DLD1 (cell line): ENCODE data around the gene UBE2Z.
"Not testable (repeated sequence)": the region's sequence is repeated elsewhere in the genome, so short reads cannot be mapped to it uniquely, and the experiment has no call there.

Experiments
- in situ Hi-C: cut with HindIII; loops from 2 replicates; pipeline ENCODE4 v1.10.0; 2017; ENCODE audit warnings: low sequenced_read_pairs

Gene UBE2Z

DNA sequence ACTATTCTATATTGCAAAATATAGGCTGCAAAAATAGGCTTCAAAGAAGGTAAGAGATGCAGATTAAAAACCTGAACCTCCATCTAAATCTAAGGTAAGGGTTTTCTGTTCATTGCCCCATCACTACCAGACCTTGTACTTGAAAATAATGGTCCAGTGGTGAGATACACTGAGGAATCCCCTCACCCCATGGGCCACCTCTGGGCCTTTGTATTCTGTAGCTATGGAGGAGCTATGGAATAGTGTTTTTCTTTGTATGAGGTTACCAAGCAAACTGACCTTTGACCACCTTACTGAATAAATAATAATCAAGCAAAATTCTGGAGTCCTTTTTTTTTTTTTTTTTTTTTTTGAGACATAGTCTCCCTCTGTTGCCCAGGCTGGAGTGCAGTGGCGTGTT lies 4.8 kb upstream of the UBE2Z start:
- in situ Hi-C loops, result no loop called here

DNA sequence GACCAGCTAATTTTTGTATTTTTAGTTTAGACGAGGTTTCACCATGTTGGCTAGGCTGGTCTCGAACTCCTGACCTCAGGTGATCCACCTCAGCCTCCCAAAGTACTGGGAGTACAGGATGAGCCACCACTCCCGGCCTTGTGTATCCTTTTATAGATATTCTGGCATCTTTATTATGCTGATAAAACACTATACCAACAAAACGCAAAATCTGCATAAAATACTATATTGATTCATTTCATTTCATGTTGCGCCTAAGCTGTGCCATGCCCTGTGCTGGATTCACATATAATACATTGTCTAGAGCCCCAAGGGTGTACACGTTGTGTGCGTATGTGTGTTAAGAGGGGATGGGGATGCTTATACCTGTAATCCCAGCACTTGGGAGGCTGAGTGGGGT lies 3.8 kb upstream of the UBE2Z start:
- in situ Hi-C loops, result no loop called here

DNA sequence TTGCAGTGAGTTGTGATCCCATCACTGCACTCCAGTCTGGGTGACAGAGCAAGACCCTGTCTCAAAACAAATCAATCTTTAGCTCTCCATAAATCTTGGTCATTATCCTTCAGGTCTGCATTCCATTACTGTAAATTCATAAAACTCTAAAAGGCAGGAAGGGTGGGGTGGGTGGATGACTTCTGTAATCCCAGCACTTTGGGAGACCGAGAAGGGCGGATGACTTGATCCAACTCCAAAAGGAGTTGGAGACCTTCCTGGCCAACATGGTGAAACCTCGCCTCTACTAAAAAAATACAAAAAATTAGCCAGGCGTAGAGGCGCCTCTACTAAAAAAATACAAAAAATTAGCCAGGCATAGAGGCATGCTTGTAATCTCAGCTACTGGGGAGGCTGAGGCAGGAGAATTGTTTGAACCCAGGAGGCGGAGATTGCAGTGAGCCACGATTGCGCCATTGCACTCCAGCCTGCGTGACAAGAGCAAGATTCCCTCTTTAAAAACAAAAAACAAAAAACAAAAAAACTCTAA lies 2.2 kb upstream of the UBE2Z start:
- in situ Hi-C loops, result no loop called here

DNA sequence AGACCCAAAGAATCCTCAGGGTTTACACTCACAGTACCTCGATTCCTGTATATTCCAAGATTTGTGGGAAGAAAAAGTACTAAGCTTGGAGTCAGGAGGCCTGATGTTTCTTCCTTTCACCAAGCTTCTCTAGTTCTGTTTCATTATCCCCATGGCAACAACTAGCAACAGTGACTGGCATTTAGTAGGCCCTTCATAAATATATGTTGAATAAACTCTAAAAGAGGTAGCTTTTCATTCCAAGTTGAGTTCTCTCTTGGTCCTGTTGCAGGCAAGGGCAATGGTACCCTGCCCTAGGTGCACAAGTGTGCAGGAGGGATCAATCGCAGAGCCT lies 527 bp upstream of the UBE2Z start:
- in situ Hi-C loops, result no loop called here

DNA sequence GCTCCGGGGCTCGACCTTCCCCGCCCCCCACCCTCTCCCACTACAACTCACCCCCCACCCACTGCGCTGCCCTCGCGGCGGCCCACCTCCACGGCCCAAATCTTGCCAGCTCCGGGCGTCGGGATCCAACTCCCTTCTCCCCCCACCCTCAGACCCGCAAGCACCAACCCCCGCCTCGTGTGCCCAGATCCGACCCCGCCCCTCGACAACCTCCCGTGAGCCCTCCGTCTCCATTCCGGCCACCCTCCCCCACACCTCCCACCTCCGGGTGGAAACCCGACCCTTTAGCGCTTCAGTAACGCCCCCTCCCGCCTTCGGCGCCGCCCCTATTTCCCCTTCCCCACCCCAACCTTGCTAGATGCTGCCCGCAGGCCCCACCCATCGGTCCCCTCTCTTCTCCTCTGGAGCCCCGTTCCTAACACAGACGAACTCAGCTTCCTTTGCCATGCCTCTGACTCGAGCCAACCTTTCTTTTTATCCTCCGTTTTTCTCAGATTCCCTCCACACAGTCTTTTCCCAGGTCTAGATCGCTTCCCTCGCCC lies 717 bp downstream of the UBE2Z start:
- in situ Hi-C loops, result no loop called here

DNA sequence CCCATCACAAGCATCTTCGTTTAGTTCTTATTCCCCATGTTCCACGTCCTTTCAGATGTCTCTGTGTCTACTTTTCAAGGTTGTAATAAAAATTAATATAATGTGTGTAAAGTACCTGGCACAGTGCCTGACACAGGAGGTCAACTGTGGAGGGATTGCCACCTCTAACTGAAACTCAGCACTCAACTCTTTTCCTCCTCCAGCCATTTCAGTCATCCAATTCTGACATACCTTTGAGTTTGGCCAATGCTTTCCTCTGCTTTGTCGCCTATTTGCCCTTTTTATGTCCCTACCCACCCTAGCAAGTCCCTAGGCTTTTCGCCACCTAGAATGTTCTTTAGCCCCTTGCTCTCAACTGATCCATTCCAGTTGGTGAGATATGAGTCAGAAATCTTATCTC lies 1.6 kb downstream of the UBE2Z start:
- in situ Hi-C loops, result loop anchor here (10.0 kb wide), 1 partner anchor 135 kb away; no protein-coding TSS in a partner anchor

DNA sequence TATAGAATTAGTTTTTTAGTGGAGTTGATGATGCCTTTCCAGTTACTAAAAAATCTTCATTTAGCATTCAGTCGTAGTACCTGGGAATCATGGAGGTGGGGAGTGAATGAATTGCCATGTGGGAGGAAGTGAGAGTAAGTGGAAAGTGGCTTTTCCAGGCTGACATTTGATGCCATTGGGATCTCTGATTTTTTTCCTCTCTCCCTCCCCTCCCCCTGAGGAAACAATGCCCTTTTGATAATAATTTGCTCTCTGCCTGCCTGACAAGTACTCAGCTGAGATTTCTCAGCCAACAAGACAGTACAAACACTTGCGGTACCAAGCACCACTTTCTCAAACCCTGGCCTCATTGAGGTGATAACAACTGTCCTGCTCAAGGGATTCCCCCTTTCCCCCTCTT lies 2.2 kb downstream of the UBE2Z start:
- in situ Hi-C loops, result loop anchor here (10.0 kb wide), 1 partner anchor 134 kb away; no protein-coding TSS in a partner anchor

DNA sequence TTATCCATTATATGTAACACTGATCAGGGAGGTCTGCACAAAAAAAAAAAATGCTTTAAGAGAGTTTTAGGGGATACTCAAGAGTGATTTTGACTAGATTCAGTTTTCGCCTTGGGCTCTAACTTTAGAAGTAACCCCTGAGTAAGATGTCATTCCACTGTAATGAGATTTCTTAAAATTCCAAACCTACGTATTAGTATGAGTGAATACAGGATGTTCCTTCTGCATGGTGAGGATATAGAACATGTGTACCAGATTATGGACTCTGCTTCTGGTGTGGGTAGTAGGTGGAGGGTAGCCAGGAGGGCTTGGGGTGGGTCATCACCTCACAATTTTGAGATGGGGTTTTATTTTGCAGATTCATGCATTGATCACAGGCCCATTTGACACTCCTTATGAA lies 4.3 kb downstream of the UBE2Z start:
- in situ Hi-C loops, result loop anchor here (10.0 kb wide), 1 partner anchor 132 kb away; no protein-coding TSS in a partner anchor

DNA sequence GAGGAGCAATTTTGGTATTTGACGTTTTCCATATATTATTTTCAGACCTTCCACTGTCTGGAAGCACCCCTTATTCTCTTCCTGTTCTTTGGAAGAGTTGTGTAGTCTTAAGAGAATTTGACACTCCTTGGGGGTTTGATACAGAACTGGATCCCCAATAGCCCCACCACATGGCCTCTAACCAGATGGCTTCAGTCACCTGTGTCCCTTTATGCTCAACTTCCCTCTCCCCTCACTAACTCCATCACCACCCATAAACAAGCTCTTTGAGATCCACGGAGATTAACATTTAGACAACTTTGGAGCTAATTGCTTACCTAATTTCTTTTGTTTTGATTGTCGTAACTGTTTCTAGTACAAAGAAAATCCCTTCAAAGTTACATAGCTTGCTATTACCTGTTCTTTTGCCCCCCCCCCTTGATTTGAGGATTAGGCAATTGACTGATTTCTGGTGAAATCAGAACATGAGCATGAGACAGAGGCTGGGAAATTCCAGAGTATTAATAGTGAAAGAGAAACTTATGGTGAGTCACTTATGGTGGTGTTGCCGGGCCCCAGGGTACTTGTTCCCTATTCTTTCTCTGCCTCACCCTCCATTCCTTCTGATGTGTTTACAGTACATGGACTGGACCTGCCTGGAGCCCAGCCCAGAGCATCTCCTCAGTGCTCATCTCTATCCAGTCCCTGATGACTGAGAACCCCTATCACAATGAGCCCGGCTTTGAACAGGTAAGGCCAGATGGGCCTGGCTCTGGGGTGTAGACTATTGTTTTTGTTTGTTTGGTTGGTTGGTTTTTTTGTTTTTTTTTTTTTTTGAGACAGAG lies 7.5 kb downstream of the UBE2Z start:
- in situ Hi-C loops, result loop anchor here (10.0 kb wide), 1 partner anchor 129 kb away; no protein-coding TSS in a partner anchor

DNA sequence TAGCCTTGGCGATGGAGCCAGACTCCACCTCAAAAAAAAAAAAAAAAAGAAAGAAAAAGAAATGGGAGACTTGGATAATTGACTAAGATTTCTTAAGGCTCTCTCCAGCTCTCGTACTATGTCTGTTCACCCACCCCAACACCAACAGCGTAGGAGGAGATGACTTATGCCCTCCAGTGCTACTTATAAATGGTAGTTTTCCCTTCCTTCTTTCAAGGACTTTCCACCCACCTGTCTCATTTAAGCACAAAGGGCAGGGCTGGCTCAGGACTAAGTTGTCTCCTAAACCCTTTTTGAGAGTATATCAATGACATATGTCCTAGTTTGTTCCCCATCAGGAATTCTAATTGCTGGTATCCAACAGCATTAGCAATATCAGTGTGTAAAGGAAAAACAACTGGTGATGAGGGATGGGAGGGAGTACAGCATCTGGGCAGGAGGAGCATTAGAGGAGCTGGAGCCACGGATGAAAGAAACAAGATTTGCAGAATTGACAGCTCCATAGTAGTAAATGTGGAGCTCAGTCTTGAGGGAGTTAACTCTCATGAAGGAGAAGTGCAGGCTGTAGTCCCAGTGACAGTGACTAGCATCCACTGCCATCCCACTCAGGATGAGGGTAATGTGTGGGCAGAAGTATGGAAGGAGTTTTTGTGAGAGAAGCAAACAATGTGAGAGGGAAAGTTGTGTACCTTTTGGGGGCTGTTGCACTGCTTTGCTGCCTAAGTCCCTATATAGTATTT lies 17.2 kb downstream of the UBE2Z start:
- in situ Hi-C loops, result no loop called here

DNA sequence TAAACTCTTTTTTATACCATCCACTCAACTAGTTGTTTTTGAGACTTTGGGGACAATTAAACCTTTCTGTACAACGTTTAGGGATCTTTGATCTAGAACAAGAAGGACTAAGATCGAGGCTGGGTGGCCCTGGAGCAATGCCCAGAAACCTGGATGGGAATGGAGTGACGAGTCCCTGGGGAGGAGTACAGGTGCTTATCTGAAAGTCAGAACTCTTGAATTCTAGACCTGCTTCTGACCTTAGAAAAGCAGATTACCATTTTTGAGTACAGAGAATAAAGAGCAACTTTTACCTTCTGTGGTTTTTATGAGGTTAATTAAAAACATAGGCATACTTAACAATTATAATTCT lies 17.8 kb downstream of the UBE2Z start:
- in situ Hi-C loops, result no loop called here

DNA sequence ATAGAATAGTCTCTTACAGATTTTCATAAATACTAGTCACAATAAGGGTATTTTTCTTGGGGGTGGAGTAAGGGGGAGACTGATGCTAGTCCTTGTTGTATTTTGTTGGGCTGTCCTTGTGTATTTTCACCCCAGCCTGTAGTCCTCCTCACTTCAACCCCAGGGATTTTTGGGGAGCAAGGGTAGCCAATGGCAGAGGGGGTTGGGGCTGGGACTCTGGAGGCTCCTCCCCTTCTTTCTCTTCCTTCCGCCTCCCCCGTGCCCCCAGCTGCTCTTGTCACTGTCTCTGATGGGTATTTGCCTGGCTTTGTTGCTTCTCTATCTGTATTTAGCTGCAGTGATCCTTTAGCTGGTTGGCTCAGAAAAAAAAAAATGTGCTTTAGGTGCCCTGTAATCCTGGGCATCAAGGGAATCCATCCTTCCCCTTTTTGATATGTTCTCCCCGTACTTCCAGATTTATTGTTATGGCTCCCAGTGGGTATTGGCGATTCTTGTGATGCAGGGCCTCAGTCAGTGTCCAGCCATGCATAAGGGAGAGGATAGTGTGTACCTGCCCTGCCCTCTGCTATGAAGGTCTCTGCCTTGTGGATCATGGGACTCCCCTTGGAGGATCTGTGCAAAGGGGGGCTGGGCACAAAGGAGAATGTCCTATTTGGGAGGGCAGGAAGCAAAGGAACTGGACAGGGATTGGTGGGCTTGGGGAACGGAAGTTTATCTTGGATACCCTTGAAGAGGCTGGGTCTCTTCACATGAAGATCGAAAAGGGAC lies 20.0 kb downstream of the UBE2Z start:
- in situ Hi-C loops, result no loop called here

DNA sequence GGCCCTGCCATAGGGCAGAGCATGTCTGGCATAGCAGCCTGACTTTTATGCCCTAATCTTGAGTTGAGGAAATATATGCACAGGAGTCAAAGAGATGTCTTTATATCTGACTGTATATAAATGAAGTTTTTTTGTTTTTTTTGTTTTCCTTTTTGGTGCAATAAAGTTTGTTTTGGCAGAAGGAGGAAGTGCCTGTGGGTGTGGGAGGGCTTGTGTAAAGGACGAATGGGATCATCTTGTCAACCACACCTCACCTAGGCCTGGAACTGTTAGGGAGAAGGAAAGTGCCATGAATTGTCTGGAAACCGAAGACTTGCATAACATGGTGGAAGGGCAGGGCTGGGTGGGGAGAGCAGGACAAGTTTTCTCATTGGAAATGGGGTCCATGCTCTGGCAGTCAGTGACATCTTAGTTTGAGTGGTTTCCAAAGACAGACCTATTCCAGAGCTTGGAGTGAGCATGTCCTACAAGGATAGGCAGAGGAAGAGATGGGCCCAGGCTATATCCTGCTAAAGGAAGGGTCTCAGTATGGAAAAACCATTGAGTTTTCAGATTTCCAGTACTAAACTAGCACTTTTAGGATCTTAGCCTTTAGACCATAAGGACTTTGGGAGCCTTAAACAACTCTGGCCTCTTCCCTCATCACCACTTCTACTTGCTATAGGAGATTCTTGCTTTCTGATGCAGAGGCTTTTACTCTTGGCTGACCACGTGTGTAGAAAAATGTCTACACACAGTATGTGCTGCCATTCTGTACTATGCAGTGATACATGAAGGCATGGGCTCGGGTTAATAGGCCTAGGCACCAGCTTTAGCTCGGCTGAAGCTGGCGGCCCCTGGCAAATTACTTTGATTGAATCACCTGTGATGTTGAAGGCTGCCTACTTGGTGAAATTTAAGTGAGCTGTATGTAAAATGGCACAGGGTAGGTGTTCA lies 20.9 kb downstream of the UBE2Z start:
- in situ Hi-C loops, result no loop called here

DNA sequence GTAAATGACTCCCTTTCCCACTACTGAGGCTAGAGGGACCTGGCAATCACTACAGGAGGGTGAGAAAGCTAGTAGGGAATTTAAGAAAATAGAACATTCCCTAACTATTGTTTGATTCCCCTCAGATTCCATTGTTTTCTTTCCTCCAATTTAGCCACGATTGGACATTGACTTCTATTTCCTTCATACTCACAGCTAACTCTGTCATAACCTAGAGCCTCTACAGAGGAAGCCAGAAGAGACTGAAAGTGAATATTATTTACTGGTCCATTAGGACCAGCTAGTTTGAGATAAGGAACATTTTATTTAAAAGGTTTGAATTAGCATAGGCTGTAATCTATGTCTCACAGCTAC lies 21.6 kb downstream of the UBE2Z start:
- in situ Hi-C loops, result no loop called here

DNA sequence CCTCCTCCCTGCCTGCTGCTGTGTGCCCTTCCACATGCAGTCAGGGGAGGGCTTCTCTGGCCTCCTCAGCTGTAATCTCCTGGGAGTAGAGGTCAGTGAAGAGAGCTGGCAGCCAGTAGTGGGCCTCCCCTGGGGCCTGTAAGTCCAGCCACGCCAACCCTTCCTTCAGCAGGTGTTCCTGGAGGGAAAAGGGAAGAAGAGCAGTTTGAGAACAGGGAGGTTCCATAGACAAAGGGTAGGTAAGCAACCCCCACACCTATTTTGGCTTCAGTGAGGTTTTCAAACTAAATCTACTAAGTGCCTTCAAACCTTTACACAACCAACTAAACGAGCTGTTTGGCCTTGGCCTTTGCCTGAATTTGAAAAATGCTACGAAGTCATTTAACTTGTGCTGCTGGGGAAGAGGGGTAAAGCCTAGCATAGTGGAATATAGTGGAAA lies 22.2 kb downstream of the UBE2Z start:
- in situ Hi-C loops, result no loop called here

DNA sequence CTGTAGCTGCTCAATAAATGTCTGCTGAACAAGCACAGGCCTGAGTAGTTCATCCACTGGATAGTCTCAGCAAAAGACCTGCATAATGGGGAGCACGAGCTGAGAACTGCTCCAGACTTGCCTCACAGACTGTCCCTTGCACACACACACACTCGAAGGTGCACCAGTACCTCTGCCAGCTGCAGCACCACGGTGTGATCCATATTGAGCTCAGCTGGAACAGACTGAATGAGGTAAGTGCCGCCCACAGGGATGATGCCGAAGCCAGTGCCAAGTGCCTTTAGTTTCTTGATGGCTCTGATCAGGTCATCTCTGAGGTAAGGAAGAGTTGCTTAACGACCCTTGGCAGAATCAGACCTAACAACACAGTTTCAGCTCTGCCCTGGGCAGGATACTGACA lies 24.8 kb downstream of the UBE2Z start:
- in situ Hi-C loops, result no loop called here

DNA sequence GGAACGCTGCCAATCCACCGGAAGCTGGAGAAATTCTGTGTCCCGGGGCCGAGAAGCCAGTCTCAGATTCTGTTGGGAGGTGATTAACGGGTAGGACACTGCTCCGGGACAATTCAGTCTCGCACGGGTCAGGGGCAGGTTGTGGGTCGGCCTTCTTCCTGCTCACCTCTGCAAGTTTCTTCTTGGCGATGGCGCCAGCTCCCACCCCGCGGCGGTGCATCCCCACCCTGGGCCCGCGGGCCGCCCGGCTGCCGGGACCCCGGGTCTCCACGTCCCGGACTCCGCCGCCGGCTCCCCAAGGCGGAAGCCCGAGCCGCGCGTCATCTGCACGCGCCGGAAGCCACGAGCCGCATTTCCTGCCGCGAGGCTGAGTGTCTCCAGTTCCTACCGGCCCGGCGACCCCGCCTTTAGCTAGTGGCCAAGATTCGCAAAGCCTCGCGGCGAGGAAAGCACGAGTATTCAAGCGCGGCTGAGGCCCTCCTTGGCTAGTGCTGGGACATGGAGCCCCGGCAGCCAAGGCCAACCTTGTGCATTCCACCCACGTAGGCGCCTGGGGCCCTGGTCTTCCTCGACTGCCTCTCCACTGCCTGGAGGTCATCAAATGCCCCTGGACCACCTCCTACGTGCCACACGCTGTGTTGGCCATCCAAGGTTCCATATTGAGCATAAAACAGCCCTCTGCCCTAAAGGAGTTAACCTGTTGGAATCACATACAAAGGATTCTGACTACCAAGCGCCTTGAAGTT lies 36.5 kb downstream of the UBE2Z start, which contains the start of gene SNF8:
TSS of gene SNF8 (minus strand) at position 328 of the 746 bp plus-strand sequence. CDS start at position 220, 108 bp downstream.
- in situ Hi-C loops, result no loop called here

DNA sequence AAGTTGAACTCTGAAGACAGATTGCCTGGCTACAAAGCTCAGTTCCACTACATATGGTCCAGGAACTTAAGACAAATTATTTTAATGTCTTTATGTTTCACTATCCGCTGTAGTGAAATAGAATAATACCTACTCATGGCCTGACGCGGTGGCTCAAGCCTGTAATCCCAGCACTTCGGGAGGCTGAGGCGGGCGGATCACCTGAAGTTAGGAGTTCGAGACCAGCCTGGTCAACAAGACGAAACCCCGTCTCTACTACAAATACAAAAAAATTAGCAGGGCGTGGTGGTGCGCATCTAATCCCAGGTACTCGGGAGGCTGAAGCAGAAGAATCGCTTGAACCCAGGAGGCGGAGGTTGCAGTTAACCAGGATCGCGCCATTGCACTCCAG lies 37.0 kb downstream of the UBE2Z start:
- in situ Hi-C loops, result not testable (repeated sequence)

DNA sequence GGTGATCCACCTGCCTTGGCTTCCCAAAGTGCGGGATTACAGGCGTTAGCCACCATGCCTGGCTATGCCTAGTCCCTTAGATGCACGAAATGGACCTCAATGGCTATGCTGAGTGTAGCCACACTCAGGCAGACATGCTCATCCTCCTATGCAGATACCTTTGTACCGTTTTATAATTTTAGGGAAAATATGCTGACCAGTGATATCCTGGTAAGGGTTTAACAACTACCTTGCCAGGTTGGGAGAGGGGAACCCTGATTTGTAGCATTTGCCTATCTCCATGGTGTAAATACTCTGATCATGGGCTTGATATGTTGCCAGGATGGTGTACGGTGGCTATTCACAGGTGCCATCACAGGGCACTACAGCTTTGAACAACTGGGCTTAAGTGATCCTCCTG lies 43.4 kb downstream of the UBE2Z start:
- in situ Hi-C loops, result no loop called here
